K562 (cell line): ENCODE measurements around the gene GPR183.

Experiments used
- ATF2 ChIP-seq: sonication (generic); formaldehyde crosslinking; IDR thresholded peaks from 2 replicates; pipeline ENCODE4 v1.8.1; 2022; ENCODE audit warnings: missing genetic modification reagents
- CTCF ChIP-seq, 3 experiments: IDR thresholded peaks in 2 of 3; conservative IDR thresholded peaks in 1 of 3; 2 replicates each; pipeline ENCODE4 v1.5.1; 2011 to 2012; ENCODE audit warnings: low read length in 3 of 3, mild to moderate bottlenecking in 3 of 3, control low read depth in 2 of 3, improper control_type of control experiment in 1 of 3, inconsistent platforms in 1 of 3, low read depth in 1 of 3, mixed read lengths in 1 of 3, moderate library complexity in 1 of 3; ENCODE audit not compliant: insufficient read depth in 2 of 3
- E2F4 ChIP-seq: sonication (generic); formaldehyde crosslinking; IDR thresholded peaks from 2 replicates; pipeline ENCODE4 v1.8.0; 2022; ENCODE audit warnings: mild to moderate bottlenecking, low read depth, missing genetic modification reagents
- EGR1 ChIP-seq: fragments of 450-650 bp; conservative IDR thresholded peaks from 2 replicates; pipeline ENCODE4 v1.6.1; 2017; ENCODE audit warnings: mild to moderate bottlenecking
- FOSL1 ChIP-seq: fragments of 200-800 bp; sonication (Bioruptor generic); conservative IDR thresholded peaks from 2 replicates; pipeline ENCODE4 v1.6.1; 2016; ENCODE audit warnings: missing genetic modification characterization, missing compliant biosample characterization
- FOXK1 ChIP-seq: sonication (generic); formaldehyde crosslinking; IDR thresholded peaks from 2 replicates; pipeline ENCODE4 v1.8.0; 2022; ENCODE audit warnings: missing genetic modification reagents, mild to moderate bottlenecking, borderline replicate concordance
- HDGF ChIP-seq: fragments of 450-650 bp; IDR thresholded peaks from 2 replicates; pipeline ENCODE4 v1.6.1; 2016
- HNRNPLL ChIP-seq: fragments of 200-400 bp; formaldehyde crosslinking; IDR thresholded peaks from 2 replicates; pipeline ENCODE4 v1.6.1; 2017; ENCODE audit warnings: low read length, low read depth, mild to moderate bottlenecking; ENCODE audit not compliant: poor library complexity, severe bottlenecking
- MEF2A ChIP-seq: IDR thresholded peaks from 2 replicates; pipeline ENCODE4 v1.6.1; 2011; ENCODE audit warnings: low read depth, mild to moderate bottlenecking, low read length, moderate library complexity; ENCODE audit not compliant: control insufficient read depth
- MIER1 ChIP-seq: fragments of 450-650 bp; IDR thresholded peaks from 2 replicates; pipeline ENCODE4 v1.6.1; 2016; ENCODE audit warnings: antibody characterized with exemption, mild to moderate bottlenecking, low read depth
- RFX1 ChIP-seq: fragments of 450-650 bp; IDR thresholded peaks from 2 replicates; pipeline ENCODE4 v1.6.1; 2016; ENCODE audit warnings: mild to moderate bottlenecking, moderate library complexity
- TCFL5 ChIP-seq: fragments of 250-450 bp; sonication (Bioruptor Pico); conservative IDR thresholded peaks from 2 replicates; pipeline ENCODE4 v1.6.1; 2021; ENCODE audit warnings: mild to moderate bottlenecking, moderate library complexity, matching md5 sums
- ZC3H11A ChIP-seq: IDR thresholded peaks from 2 replicates; pipeline ENCODE4 v1.6.1; 2012; ENCODE audit warnings: low read depth, low read length, improper control_type of control experiment

- TF ChIP-seq FOXK1 (no peak), ATF2 (CRISPR knock-in tag) (no peak), MIER1 (no peak), CTCF (IDR thresholded peaks at IDR 0.05 in 2 of 3, conservative IDR thresholded peaks at IDR 0.05 in 1 of 3; ENCODE audit: insufficient read depth in 2 of 3, low read depth in 1 of 3, low read length in 3 of 3) (no peak), TCFL5 (CRISPR knock-in tag) (no peak), MEF2A (no peak), ZC3H11A (no peak), HNRNPLL (no peak), E2F4 (no peak), HDGF (no peak), EGR1 (no peak), FOSL1 (tag) (no peak), RFX1 (no peak)
Measured at GRCh38 chr13:99255271-99255670, 51.9 kb downstream of the GPR183 start.
